HepG2 (cell line): ENCODE measurements around the gene COX7A2L. TPM values are rescaled to one million over a fixed set of nuclear protein-coding genes. Genes with fewer than 3 reads are reported as not detected.

Source experiments
- ATAC-seq: fragments of 200-7000 bp; cut with Tn5 transposase; 3 replicates; pipeline ENCODE4 v1.9.1; 2020; ENCODE audit warnings: mild to moderate bottlenecking, moderate library complexity
- BruUV-seq: library from RNA; stranded (reverse); fragments of 400-500 nt; replicated peaks from 2 replicates; lab custom pipeline; 2021; lab: Mats Ljungman, UMichigan
- CTCF ChIA-PET: fragments of 300-600 bp; formaldehyde crosslinking; extraction: SDS; loops from one replicate; lab custom pipeline; 2021; ENCODE audit warnings: low total read pairs, inconsistent platforms, low intra/inter-chr PET ratio; lab: Yijun Ruan, JAX
- POLR2A ChIA-PET: fragments of 350-600 bp; sonication (Branson Sonifier 250); formaldehyde crosslinking; loops from one replicate; lab custom pipeline; 2020; ENCODE audit warnings: antibody characterized with exemption, inconsistent platforms; lab: Yijun Ruan, JAX
- DNase-seq: peaks from one replicate; pipeline ENCODE4 v3.0.0-alpha.2; 2015; ENCODE audit warnings: low spot score
- FAIRE-seq: peaks from 3 replicates; lab custom pipeline; 2011; peaks lifted over from hg19 to GRCh38; lab: Jason Lieb, UNC
- H2AFZ ChIP-seq: one replicate; pipeline ENCODE4 v1.6.1; 2011; ENCODE audit warnings: low read length, inconsistent platforms
- H3K27ac ChIP-seq: fragments of 300-600 bp; 3 replicates; pipeline ENCODE4 v1.8.0; 2011; ENCODE audit warnings: mixed run types, mild to moderate bottlenecking, mixed read lengths, low read length, inconsistent platforms; ENCODE audit not compliant: insufficient read depth; ENCODE audit errors: extremely low read length
- H3K27me3 ChIP-seq, 2 experiments: fragments of 200-600 bp in 1 of 2; 2 replicates in 1 of 2; 3 replicates in 1 of 2; pipeline versions ENCODE4 v1.6.0 to v1.8.0; 2011; ENCODE audit warnings: low read length in 2 of 2, mild to moderate bottlenecking in 2 of 2, moderate library complexity in 2 of 2, inconsistent platforms in 1 of 2; ENCODE audit not compliant: insufficient read depth in 2 of 2, control insufficient read depth in 1 of 2
- H3K36me3 ChIP-seq, 2 experiments: fragments of 200-600 bp in 1 of 2; replicated peaks in 1 of 2; 2 replicates in 1 of 2; 3 replicates in 1 of 2; pipeline versions ENCODE4 v1.5.1 to v1.8.0; 2011; ENCODE audit warnings: low read length in 2 of 2, inconsistent platforms in 1 of 2; ENCODE audit not compliant: insufficient read depth in 2 of 2, control insufficient read depth in 1 of 2
- H3K4me1 ChIP-seq: 2 replicates; pipeline ENCODE4 v1.5.1; 2012; ENCODE audit warnings: low read length, inconsistent platforms; ENCODE audit not compliant: insufficient read depth
- H3K4me2 ChIP-seq: 2 replicates; pipeline ENCODE4 v1.6.0; 2011; ENCODE audit warnings: low read depth, low read length, inconsistent platforms
- H3K4me3 ChIP-seq, 3 experiments: fragments of 200-600 bp in 1 of 3; sonication (generic), shearing (Covaris generic) in 1 of 3; replicated peaks in 1 of 3; 2 replicates each; pipeline ENCODE4 v1.5.1; 2011 to 2016; ENCODE audit warnings: low read length in 3 of 3, inconsistent platforms in 2 of 3, low read depth in 2 of 3, mild to moderate bottlenecking in 2 of 3, control low read depth in 1 of 3, mixed read lengths in 1 of 3; ENCODE audit not compliant: insufficient read depth in 1 of 3
- H3K79me2 ChIP-seq: one replicate; pipeline ENCODE4 v1.6.1; 2011; ENCODE audit warnings: low read length, inconsistent platforms; ENCODE audit not compliant: insufficient read depth
- H3K9ac ChIP-seq: 2 replicates; pipeline ENCODE4 v1.6.0; 2011; ENCODE audit warnings: mild to moderate bottlenecking, low read depth, low read length, inconsistent platforms; ENCODE audit not compliant: insufficient read depth
- H3K9me3 ChIP-seq: 2 replicates; pipeline ENCODE4 v1.5.1; 2012; ENCODE audit warnings: mild to moderate bottlenecking, low read length
- H4K20me1 ChIP-seq: 2 replicates; pipeline ENCODE4 v1.6.0; 2011; ENCODE audit warnings: inconsistent platforms, mild to moderate bottlenecking, low read length, moderate library complexity; ENCODE audit not compliant: insufficient read depth
- AKNA ChIP-seq: sonication (generic); formaldehyde crosslinking; IDR thresholded peaks from 2 replicates; pipeline ENCODE4 v1.4.0; 2020; ENCODE audit warnings: missing genetic modification reagents, borderline replicate concordance
- ATF7-NPFF ChIP-seq: sonication (generic); formaldehyde crosslinking; IDR thresholded peaks from 2 replicates; pipeline ENCODE4 v1.8.1; 2023; ENCODE audit warnings: mild to moderate bottlenecking, low read depth, missing genetic modification reagents, moderate library complexity
- CEBPZ ChIP-seq: IDR thresholded peaks from 2 replicates; pipeline ENCODE4 v1.6.1; 2012; ENCODE audit warnings: low read length, improper control_type of control experiment
- HOXA9 ChIP-seq: sonication (generic); formaldehyde crosslinking; IDR thresholded peaks from 2 replicates; pipeline ENCODE4 v1.8.1; 2022; ENCODE audit warnings: missing genetic modification reagents, mild to moderate bottlenecking, moderate library complexity, borderline replicate concordance
- SSRP1 ChIP-seq: IDR thresholded peaks from 2 replicates; pipeline ENCODE4 v1.6.1; 2016; ENCODE audit warnings: control low read depth
- THAP9 ChIP-seq: sonication (generic); formaldehyde crosslinking; IDR thresholded peaks from 2 replicates; pipeline ENCODE4; 2020; ENCODE audit warnings: missing genetic modification reagents, mild to moderate bottlenecking, borderline replicate concordance
- WGBS: methylation state at CpG from one replicate; pipeline ENCODE4 v1.1.6; 2017; ENCODE audit warnings: low lambda C conversion rate; 5-methylcytosine and 5-hydroxymethylcytosine counted together
- in situ Hi-C: cut with HindIII; loops from 2 replicates; pipeline ENCODE4 v1.10.0; 2017; ENCODE audit warnings: low pct_unique_long_range_greater_than_20kb; ENCODE audit not compliant: extremely low pct_ligation_motif_present
- intact Hi-C: fragments of 100-400 bp; cut with micrococcal nuclease; formaldehyde crosslinking; loops from one replicate; pipeline ENCODE4 v1.10.0; 2022; ENCODE audit not compliant: unreplicated experiment
- polyA plus RNA-seq, 8 experiments: library from polyadenylated mRNA; depleted of rRNA in 3 of 8; stranded (reverse) in 7 of 8; unstranded in 1 of 8; fragments of >200 nt; fragmentation: Illumina TruSeq in 4 of 8; extraction: Trizol in 4 of 8; gene quantifications; 2 replicates each; pipeline versions ENCODE4 v1.2.1 to v1.2.3, GENCODE V29; 2011 to 2016; ENCODE audit warnings: low read depth in 4 of 8, missing spikeins in 1 of 8, mixed read lengths in 1 of 8; ENCODE audit not compliant: insufficient read depth in 1 of 8
- total RNA-seq, 5 experiments: library from RNA; depleted of rRNA; stranded (reverse); fragments of >200 nt; fragmentation: Illumina TruSeq; extraction: Trizol; gene quantifications; 2 replicates each; pipeline ENCODE4 v1.2.3, GENCODE V29; 2016; ENCODE audit warnings: low read depth in 1 of 5

COX7A2L gene
- total and polyA plus RNA-seq, 2 of the 13 experiments (the other 11 are each of a cell fraction or from before 2014, with no cell fraction given), result 155 to 201 TPM

GRCh38 chr2:42336361-42336965 is 24.6 kb downstream of the COX7A2L start:
- Histone ChIP-seq H4K20me1 (peaks cover 76% of the 10 kb centered on the region), H3K36me3 (peaks cover 13 to 27% of the 10 kb centered on the region in 2 experiments), H3K4me3 (no peak overlapping the region), H3K4me1 (peaks cover 7% of the 10 kb centered on the region), H3K9me3 (no peaks in the 10 kb centered on the region), H3K27ac (no peak overlapping the region), H2AFZ (no peak overlapping the region), H3K79me2 (no peaks in the 10 kb centered on the region), H3K9ac (no peak overlapping the region), H3K27me3 (no peaks in the 10 kb centered on the region), H3K4me2 (no peak overlapping the region)
- no TSS peak for BruUV-seq
- ATAC-seq (no peak), FAIRE-seq (no peak), DNase-seq (no peak)
- in situ Hi-C loops (no loop called here), intact Hi-C loops (no loop called here)
- ChIA-PET CTCF (no interaction called here), POLR2A (no interaction called here)
- over 99% methylated on average over 7 of the region's 9 CpGs for WGBS
- TF ChIP-seq SSRP1 (CRISPR knock-in tag) (0 out of 2 replicates have a peak, but pooled peaks have one; percentile 74), CEBPZ (no peak), ATF7-NPFF (no peak), THAP9 (no peak), AKNA (no peak), HOXA9 (CRISPR knock-in tag) (0 out of 2 replicates have a peak, but pooled peaks have one; percentile 45)
